IPS-20b (cell line): ENCODE results near the gene NXPE3.
"Not testable (repeated sequence)": the region's sequence is repeated elsewhere in the genome, so short reads cannot be mapped to it uniquely, and the experiment has no call there.

Experiments
- H3K27ac ChIP-seq: one replicate; pipeline ENCODE4 v1.5.1; 2013; ENCODE audit warnings: low read length
- H3K27me3 ChIP-seq: 2 replicates; pipeline ENCODE4 v1.6.1; 2013; ENCODE audit warnings: mild to moderate bottlenecking, low read length, inconsistent platforms; ENCODE audit not compliant: insufficient read depth
- H3K36me3 ChIP-seq: 2 replicates; pipeline ENCODE4 v1.6.1; 2013; ENCODE audit warnings: low read depth, mild to moderate bottlenecking, inconsistent platforms, low read length, moderate library complexity; ENCODE audit not compliant: insufficient read depth
- H3K4me1 ChIP-seq: 2 replicates; pipeline ENCODE4 v1.6.1; 2013; ENCODE audit warnings: mild to moderate bottlenecking, control low read depth, inconsistent platforms, low read length, moderate library complexity; ENCODE audit not compliant: insufficient read depth
- H3K4me3 ChIP-seq: 2 replicates; pipeline ENCODE4 v1.5.1; 2013; ENCODE audit warnings: mild to moderate bottlenecking, low read length, inconsistent platforms
- H3K9ac ChIP-seq: 2 replicates; pipeline ENCODE4 v1.6.1; 2013; ENCODE audit warnings: low read depth, mild to moderate bottlenecking, inconsistent platforms, low read length, moderate library complexity
- H3K9me3 ChIP-seq: 2 replicates; pipeline ENCODE4 v1.6.1; 2013; ENCODE audit warnings: mild to moderate bottlenecking, low read depth, low read length, inconsistent platforms; ENCODE audit not compliant: insufficient read depth

The NXPE3 gene

DNA sequence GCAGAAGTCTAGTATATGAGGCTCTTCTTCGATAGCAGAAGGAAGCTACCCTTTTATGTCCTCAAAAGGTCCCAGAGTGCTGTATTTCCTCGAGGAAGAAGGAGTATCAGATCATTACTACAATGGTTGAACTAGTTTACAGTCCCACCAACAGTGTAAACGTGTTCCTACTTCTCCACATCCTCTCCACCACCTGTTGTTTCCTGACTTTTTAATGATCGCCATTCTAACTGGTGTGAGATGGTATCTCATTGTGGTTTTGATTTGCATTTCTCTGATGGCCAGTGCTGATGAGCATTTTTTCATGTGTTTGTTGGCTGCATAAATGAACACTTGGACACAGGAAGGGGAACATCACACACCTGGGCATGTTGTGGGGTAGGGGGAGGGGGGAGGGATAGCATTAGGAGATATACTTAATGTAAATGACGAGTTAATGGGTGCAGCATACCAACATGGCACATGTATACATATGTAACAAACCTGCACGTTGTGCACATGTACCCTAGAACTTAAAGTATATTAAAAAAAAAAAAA, 1.2 kb upstream of the NXPE3 start:
- H3K4me1 ChIP-seq, result peaks cover 17% of the 10 kb centered on the region
- H3K27me3 ChIP-seq, H3K9me3 ChIP-seq, H3K4me3 ChIP-seq, H3K36me3 ChIP-seq, H3K9ac ChIP-seq, H3K27ac ChIP-seq: not testable (repeated sequence)

- H3K9me3 ChIP-seq, result no peaks in the 10 kb centered on the region
- H3K27me3 ChIP-seq, result peaks cover 8% of the 10 kb centered on the region
- H3K27ac ChIP-seq, result no peak overlapping the region
- H3K36me3 ChIP-seq, result peaks cover 4% of the 10 kb centered on the region
- H3K4me3 ChIP-seq, result peak overlapping the region; percentile 89
- peaks cover 17% of the 10 kb centered on the region for H3K4me1 ChIP-seq
- H3K9ac ChIP-seq, result peak overlapping the region; percentile 50; the same call in 1 of the 2 replicates
These were observed 495 bp upstream of the NXPE3 start for GRCh38 chr3:101778385-101779046.

- Histone ChIP-seq H3K9ac (peak overlapping the region; percentile 62; the same call in 1 of the 2 replicates), H3K27me3 (peaks cover 8% of the 10 kb centered on the region), H3K4me1 (peaks cover 17% of the 10 kb centered on the region)
These were observed 891 bp downstream of the NXPE3 start for GRCh38 chr3:101779822-101780381.

GRCh38 chr3:101780661-101781060, 1.6 kb downstream of the NXPE3 start:
- Histone ChIP-seq H3K9me3 (no peaks in the 10 kb centered on the region), H3K4me1 (peaks cover 17% of the 10 kb centered on the region), H3K9ac (peak overlapping the region; percentile 62; the same call in 1 of the 2 replicates), H3K27me3 (peaks cover 8% of the 10 kb centered on the region), H3K4me3 (peak overlapping the region; percentile 89), H3K27ac (no peak overlapping the region), H3K36me3 (peaks cover 25% of the 10 kb centered on the region)

More at GRCh38 chr3:101779822-101780381, 891 bp downstream of the NXPE3 start:
- Histone ChIP-seq H3K9me3 (no peaks in the 10 kb centered on the region), H3K27ac (no peak overlapping the region), H3K4me3 (peak overlapping the region; percentile 89), H3K36me3 (peaks cover 18% of the 10 kb centered on the region)

- Histone ChIP-seq H3K4me3 (peak overlapping the region; percentile 89), H3K36me3 (peaks cover 30% of the 10 kb centered on the region), H3K4me1 (peaks cover 17% of the 10 kb centered on the region)
These were observed 2.2 kb downstream of the NXPE3 start for GRCh38 chr3:101781166-101781565.

DNA sequence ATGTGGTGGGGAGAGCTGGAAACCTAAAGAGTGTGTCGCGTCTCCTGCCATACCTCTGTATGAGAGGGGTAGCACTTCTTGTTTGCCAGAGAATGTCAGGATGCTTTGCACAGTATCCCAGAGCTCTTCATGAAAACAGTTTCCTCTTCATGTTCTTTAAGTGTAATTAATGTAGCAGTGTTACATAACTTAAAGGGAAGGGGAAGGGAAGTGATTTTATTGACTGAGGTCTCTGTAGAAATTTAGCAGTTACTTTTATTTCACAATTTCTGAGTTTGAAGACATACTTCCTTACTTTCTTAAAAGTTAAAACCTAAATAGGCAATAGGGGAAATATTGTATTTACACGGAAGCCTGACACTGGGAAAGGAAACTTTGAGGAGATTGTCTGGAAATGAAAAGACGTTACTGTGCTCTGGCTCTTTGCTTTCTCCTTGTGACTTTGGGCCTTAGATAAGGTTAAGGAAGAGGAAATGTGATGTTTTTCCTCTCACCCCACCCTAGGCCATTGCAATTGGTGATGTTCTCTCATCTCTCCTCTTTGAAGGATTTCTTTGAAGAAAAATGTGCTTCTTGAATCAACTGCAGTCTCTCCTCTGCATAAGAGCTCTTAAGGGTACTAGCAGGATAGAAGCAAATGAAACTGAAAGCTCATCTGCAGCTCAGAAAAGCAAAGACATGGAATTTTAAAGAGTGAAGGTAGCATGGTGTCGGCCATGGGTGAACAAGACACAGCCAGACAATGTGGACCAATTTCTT, 6.0 kb downstream of the NXPE3 start:
- Histone ChIP-seq H3K36me3 (peaks cover 64% of the 10 kb centered on the region), H3K4me1 (peaks cover 16% of the 10 kb centered on the region), H3K9ac (no peak overlapping the region), H3K27me3 (no peaks in the 10 kb centered on the region), H3K4me3 (no peak overlapping the region), H3K9me3 (no peaks in the 10 kb centered on the region), H3K27ac (no peak overlapping the region)

More at GRCh38 chr3:101781166-101781565, 2.2 kb downstream of the NXPE3 start:
- peaks cover 8% of the 10 kb centered on the region for H3K27me3 ChIP-seq
- H3K9ac ChIP-seq, result peak overlapping the region; percentile 28; the same call in 1 of the 2 replicates
- no peaks in the 10 kb centered on the region for H3K9me3 ChIP-seq
- no peak overlapping the region for H3K27ac ChIP-seq

- H3K27ac ChIP-seq, result no peak overlapping the region
These were observed 12.8 kb downstream of the NXPE3 start for GRCh38 chr3:101791778-101792177.

DNA sequence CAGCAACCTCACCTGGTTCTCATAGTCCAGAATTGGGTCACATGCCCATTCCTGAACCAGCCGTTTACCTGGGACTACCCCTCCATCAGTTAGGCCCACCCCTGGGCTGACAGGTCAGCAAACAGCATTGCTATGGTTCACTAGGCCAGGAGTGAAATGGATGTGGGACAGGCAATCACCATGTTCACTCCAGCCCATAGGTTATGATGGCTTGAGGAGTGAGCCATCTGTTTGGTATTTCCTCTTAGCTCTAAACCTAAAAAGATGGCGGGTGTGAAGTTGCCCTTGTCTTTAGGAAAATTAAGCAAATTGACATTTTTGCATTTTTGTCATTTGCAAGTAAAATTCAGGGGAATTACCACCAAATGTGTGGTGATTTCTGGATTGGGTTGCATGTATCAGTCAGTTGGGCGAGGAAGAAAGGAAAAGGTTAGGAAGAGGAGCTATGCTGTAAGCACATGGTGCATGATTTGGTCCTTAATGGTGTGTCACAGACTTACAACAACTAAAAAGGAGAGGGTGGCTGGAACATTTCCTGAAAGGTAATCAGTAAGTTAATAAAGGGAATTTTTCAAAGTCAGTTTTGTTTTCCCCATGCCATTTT, 17.2 kb downstream of the NXPE3 start:
- H3K27ac ChIP-seq, result no peak overlapping the region
- H3K4me3 ChIP-seq, result no peak overlapping the region
- H3K9me3 ChIP-seq, result no peaks in the 10 kb centered on the region
- no peak overlapping the region for H3K9ac ChIP-seq
- no peaks in the 10 kb centered on the region for H3K27me3 ChIP-seq
- H3K4me1 ChIP-seq, result peaks cover 4% of the 10 kb centered on the region
- H3K36me3 ChIP-seq, result peaks cover 30% of the 10 kb centered on the region

More at GRCh38 chr3:101791778-101792177, 12.8 kb downstream of the NXPE3 start:
- no peak overlapping the region for H3K4me3 ChIP-seq
- H3K4me1 ChIP-seq, result peaks cover 4% of the 10 kb centered on the region; the same call in 1 of the 2 replicates
- H3K27me3 ChIP-seq, result no peaks in the 10 kb centered on the region
- no peak overlapping the region for H3K9ac ChIP-seq
- peaks cover 64% of the 10 kb centered on the region for H3K36me3 ChIP-seq
- H3K9me3 ChIP-seq, result no peaks in the 10 kb centered on the region

GRCh38 chr3:101801174-101801573, 22.2 kb downstream of the NXPE3 start:
- Histone ChIP-seq H3K9ac (no peak overlapping the region), H3K4me3 (no peak overlapping the region), H3K9me3 (no peaks in the 10 kb centered on the region)

GRCh38 chr3:101802179-101802578, 23.2 kb downstream of the NXPE3 start:
- Histone ChIP-seq H3K9ac (no peak overlapping the region), H3K4me3 (no peak overlapping the region), H3K36me3 (peaks cover 25% of the 10 kb centered on the region; the same call in 1 of the 2 replicates), H3K27me3 (no peaks in the 10 kb centered on the region), H3K27ac (no peak overlapping the region), H3K4me1 (no peaks in the 10 kb centered on the region; the same call in 1 of the 2 replicates), H3K9me3 (no peaks in the 10 kb centered on the region)

More at GRCh38 chr3:101801174-101801573, 22.2 kb downstream of the NXPE3 start:
- no peaks in the 10 kb centered on the region for H3K27me3 ChIP-seq
- H3K4me1 ChIP-seq, result no peaks in the 10 kb centered on the region; the same call in 1 of the 2 replicates
- H3K27ac ChIP-seq, result no peak overlapping the region
- H3K36me3 ChIP-seq, result peaks cover 28% of the 10 kb centered on the region; the same call in 1 of the 2 replicates

DNA sequence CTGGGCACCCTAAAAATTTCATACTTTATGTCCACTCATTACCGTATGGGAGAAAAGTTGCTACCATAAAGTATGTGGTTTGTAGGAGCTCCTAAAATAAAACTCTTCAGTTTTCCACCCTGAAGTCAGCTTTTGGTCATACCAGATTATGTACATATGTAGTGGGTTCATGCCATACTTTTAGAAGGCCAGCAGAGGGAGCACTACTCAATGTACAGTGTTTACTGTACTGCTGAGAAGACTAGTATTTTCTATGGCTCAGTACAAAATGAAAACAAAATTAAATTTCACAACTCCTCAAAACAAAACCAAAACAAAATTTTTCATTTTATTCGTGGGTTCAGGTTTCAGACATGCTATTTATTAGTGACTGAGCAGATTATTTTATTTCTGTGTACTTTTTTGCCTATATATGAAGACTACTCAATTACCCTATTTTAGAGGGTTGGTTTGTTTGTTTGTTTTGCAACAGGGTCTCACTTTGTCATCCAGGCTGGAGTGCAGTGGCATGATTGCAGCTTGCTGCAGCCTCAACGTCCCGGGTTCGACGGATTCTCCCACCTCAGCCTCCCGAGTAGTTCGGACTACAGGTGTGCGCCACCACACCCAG, 24.3 kb downstream of the NXPE3 start:
- Histone ChIP-seq H3K4me1 (no peaks in the 10 kb centered on the region; the same call in 1 of the 2 replicates), H3K9me3 (no peaks in the 10 kb centered on the region), H3K36me3 (peaks cover 25% of the 10 kb centered on the region; the same call in 1 of the 2 replicates), H3K27ac (no peak overlapping the region), H3K9ac (no peak overlapping the region), H3K4me3 (no peak overlapping the region), H3K27me3 (no peaks in the 10 kb centered on the region)
